Measurements from ENCODE around the gene FBLN5. TPM values are rescaled to one million over a fixed set of nuclear protein-coding genes. Genes with fewer than 3 reads are reported as not detected.

The FBLN5 gene
- total RNA-seq, 4 donors from 2014 or later = 19.6 to 36.8 (median 27.3) TPM

DNA sequence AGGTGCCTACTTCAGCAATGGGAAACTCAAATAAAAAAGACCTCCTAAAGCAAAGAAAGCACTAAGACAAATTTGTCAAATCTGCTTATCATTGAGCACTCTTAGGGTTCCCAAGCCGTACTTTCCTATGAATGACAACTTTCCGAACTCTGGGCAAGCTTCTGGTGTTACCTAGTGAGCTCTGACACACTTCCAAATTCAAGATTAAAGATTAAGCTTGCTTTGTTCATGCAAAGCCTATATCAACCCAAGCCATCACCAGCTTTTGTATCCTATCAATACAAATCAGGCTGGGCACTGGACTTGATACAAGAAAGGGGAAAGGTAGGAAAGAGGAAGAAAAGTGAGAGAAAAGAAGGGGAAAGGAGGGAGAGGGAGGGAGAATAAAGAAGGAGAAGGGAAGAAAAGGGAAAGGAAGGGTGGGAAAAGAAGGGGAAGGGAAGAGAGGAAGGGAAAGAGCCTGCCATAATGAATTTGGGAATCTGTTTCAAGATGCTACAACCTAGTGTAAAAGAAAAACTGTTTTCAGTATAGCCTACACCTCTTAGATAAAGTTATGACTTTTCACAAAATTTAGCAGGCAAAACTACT, 23.8 kb upstream of the FBLN5 start:
- Histone ChIP-seq H3K4me3 (no peak overlapping the region), H3K4me1 (no peaks in the 10 kb centered on the region), H3K27me3 (no peaks in the 10 kb centered on the region), H3K27ac (no peak overlapping the region), H3K9me3 (no peaks in the 10 kb centered on the region), H3K36me3 (peaks cover 6 to 65% of the 10 kb centered on the region in 2 donors)
- intact Hi-C loops (cut with DNase I; ENCODE audit: low total_unique reads) (no loop called here), in situ Hi-C loops (cut with MboI; ENCODE audit: low sequenced_read_pairs in 4 of 4) (no loop called here)
- no peak for ATAC-seq
- DNase-seq = no peak
- TF ChIP-seq POLR2A (IDR thresholded peaks at IDR 0.05) = no peak
- TF ChIP-seq, protein P1, sequence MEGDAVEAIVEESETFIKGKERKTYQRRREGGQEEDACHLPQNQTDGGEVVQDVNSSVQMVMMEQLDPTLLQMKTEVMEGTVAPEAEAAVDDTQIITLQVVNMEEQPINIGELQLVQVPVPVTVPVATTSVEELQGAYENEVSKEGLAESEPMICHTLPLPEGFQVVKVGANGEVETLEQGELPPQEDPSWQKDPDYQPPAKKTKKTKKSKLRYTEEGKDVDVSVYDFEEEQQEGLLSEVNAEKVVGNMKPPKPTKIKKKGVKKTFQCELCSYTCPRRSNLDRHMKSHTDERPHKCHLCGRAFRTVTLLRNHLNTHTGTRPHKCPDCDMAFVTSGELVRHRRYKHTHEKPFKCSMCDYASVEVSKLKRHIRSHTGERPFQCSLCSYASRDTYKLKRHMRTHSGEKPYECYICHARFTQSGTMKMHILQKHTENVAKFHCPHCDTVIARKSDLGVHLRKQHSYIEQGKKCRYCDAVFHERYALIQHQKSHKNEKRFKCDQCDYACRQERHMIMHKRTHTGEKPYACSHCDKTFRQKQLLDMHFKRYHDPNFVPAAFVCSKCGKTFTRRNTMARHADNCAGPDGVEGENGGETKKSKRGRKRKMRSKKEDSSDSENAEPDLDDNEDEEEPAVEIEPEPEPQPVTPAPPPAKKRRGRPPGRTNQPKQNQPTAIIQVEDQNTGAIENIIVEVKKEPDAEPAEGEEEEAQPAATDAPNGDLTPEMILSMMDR (IDR thresholded peaks at IDR 0.05 in 4 of 5, conservative IDR thresholded peaks at IDR 0.05 in 1 of 5) = no peak

DNA sequence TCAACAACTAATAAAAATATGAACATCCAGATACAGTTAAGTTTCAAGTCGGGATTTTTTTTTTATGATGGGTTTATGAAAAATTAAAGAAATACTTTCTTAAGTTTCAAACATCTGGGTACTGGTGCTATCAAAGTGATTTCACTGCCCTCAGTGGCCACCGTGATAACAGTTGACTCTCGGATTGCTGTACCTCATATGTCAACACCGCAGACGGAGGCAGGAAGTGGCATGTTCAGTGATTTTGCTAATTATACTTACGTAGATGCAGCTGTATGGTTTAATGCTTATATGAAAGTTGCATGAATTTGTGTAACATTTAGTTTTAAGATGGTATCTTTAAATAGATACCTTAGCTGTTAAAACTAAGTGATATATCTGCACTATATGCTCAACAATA, 20.8 kb upstream of the FBLN5 start:
- in situ Hi-C loops (cut with MboI; ENCODE audit: low sequenced_read_pairs in 4 of 4) = no loop called here
- H3K4me3 ChIP-seq = no peak overlapping the region
- no peaks in the 10 kb centered on the region for H3K27me3 ChIP-seq
- H3K27ac ChIP-seq = no peak overlapping the region
- no peaks in the 10 kb centered on the region for H3K4me1 ChIP-seq
- H3K9me3 ChIP-seq = no peaks in the 10 kb centered on the region
- ATAC-seq = no peak
- DNase-seq = no peak
- intact Hi-C loops (cut with DNase I; ENCODE audit: low total_unique reads) = no loop called here
- TF ChIP-seq, protein P1 (IDR thresholded peaks at IDR 0.05 in 4 of 5, conservative IDR thresholded peaks at IDR 0.05 in 1 of 5) = no peak
- no peak for TF ChIP-seq POLR2A (IDR thresholded peaks at IDR 0.05)
- H3K36me3 ChIP-seq = peaks cover 3 to 46% of the 10 kb centered on the region in 2 donors

DNA sequence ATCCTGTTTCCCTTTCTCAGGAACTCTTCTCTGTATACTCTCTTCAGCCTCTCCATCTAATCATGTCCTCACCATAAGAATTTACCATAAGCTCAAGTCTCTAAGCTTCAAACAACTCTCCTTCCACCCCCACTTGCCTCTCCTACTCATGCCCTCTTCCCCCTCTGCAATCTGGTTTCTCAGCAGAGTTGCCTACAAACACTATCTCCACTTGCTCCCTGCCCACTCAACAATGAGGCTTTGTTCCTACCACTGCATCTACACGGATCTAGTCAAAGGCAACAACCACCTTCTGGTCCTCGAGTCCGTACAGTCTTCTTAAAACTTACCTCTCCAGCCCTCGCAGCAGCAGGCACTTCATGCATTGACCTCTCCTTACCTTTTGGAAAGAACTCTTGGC, 17.2 kb upstream of the FBLN5 start:
- intact Hi-C loops (cut with DNase I; ENCODE audit: low total_unique reads) (no loop called here), in situ Hi-C loops (cut with MboI; ENCODE audit: low sequenced_read_pairs in 4 of 4) (no loop called here)
- Histone ChIP-seq H3K9me3 (no peaks in the 10 kb centered on the region), H3K27ac (no peak overlapping the region), H3K4me1 (no peaks in the 10 kb centered on the region), H3K27me3 (no peaks in the 10 kb centered on the region), H3K36me3 (peaks cover 3 to 19% of the 10 kb centered on the region in 2 donors), H3K4me3 (no peak overlapping the region)
- no peak for DNase-seq
- ATAC-seq = no peak
- TF ChIP-seq POLR2A (IDR thresholded peaks at IDR 0.05) = no peak
- TF ChIP-seq, protein P1 (IDR thresholded peaks at IDR 0.05 in 4 of 5, conservative IDR thresholded peaks at IDR 0.05 in 1 of 5) = no peak

DNA sequence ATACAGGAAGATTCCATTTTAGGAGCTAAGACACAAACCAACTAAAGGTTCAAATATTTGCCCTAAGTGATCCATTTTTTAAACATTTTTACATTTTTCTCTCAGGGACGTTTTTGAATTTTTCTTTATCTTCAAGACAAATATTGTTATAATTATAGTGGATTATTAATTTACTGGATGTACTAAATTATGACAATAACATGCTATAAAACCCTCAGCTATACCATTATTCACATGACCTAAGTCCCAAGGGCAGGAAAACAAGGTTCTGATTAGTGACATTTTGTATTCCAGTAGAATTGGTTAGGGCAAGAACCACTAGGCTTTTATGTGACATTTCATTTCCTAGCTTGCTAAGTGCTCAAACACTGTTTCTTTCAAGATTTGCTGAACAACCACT, 16.5 kb upstream of the FBLN5 start:
- Histone ChIP-seq H3K4me1 (no peaks in the 10 kb centered on the region), H3K27ac (no peak overlapping the region), H3K9me3 (no peaks in the 10 kb centered on the region), H3K27me3 (no peaks in the 10 kb centered on the region), H3K4me3 (no peak overlapping the region), H3K36me3 (peaks cover 3 to 12% of the 10 kb centered on the region in 2 donors)
- ATAC-seq = no peak
- TF ChIP-seq, protein P1 (IDR thresholded peaks at IDR 0.05 in 4 of 5, conservative IDR thresholded peaks at IDR 0.05 in 1 of 5) = no peak
- intact Hi-C loops (cut with DNase I; ENCODE audit: low total_unique reads) = no loop called here
- no peak for DNase-seq
- in situ Hi-C loops (cut with MboI; ENCODE audit: low sequenced_read_pairs in 4 of 4) = no loop called here

DNA sequence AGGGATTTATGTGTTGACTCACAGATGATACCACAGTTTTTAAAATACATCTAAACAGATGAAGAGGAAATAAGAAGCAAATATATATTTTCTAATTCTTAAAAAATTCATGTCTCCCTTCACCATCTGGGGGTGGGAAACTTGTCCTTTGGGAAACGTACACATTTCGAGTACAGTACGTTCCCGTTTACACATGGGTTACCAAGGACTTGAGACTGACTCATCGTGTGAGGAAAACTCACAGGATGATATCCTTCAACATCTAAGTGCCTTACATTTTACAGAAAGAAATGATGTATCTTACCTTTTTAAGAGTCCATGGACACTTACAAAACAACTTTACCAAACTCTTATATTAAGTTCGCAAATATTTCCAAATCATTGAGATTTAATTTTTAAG, 16.0 kb upstream of the FBLN5 start:
- in situ Hi-C loops (cut with MboI; ENCODE audit: low sequenced_read_pairs in 4 of 4) = no loop called here
- intact Hi-C loops (cut with DNase I; ENCODE audit: low total_unique reads) = no loop called here
- H3K36me3 ChIP-seq = peaks cover 3 to 7% of the 10 kb centered on the region in 2 donors
- TF ChIP-seq, protein P1 (IDR thresholded peaks at IDR 0.05 in 4 of 5, conservative IDR thresholded peaks at IDR 0.05 in 1 of 5) = no peak
- no peak for TF ChIP-seq POLR2A (IDR thresholded peaks at IDR 0.05)
- DNase-seq (no peak), ATAC-seq (no peak)
- no peak overlapping the region for H3K27ac ChIP-seq
- no peaks in the 10 kb centered on the region for H3K9me3 ChIP-seq
- H3K27me3 ChIP-seq = no peaks in the 10 kb centered on the region
- H3K4me3 ChIP-seq = no peak overlapping the region
- no peaks in the 10 kb centered on the region for H3K4me1 ChIP-seq
